C1 segment of cervical spinal cord (tissue), 14 donors: Measurements from ENCODE around the gene ANKS1B.
A peak's percentile ranks its signal among the peaks of the same experiment; 100 is the strongest.

ENCODE experiments used
- DNase-seq, 14 donors: peaks; one replicate each; lab custom pipeline; 2025; lab: John Stamatoyannopoulos, UW

The ANKS1B gene

GRCh38 chr12:99135376-99135775 is 849.4 kb downstream of the ANKS1B start:
- DNase-seq = no peak

- no peak for DNase-seq
Observed at GRCh38 chr12:99133401-99133800, 851.3 kb downstream of the ANKS1B start.

GRCh38 chr12:99131751-99132199 is 853.0 kb downstream of the ANKS1B start:
- DNase-seq = peak in 1 of 14 donors; percentile 58

- DNase-seq = no peak
Observed at GRCh38 chr12:99130808-99131553, 853.8 kb downstream of the ANKS1B start.

GRCh38 chr12:99128246-99128802 is 856.4 kb downstream of the ANKS1B start:
- peak in 1 of 14 donors; percentile 24 for DNase-seq

- no peak for DNase-seq
Observed at GRCh38 chr12:99122959-99123358, 861.8 kb downstream of the ANKS1B start.

- DNase-seq = peak in 1 of 14 donors; percentile 10
Observed at GRCh38 chr12:99122496-99122895, 862.2 kb downstream of the ANKS1B start.

GRCh38 chr12:99121546-99121945 is 863.2 kb downstream of the ANKS1B start:
- DNase-seq = peak in 1 of 14 donors; percentile 72

- no peak for DNase-seq
Observed at GRCh38 chr12:99119943-99120342, 864.8 kb downstream of the ANKS1B start.

- no peak for DNase-seq
Observed at GRCh38 chr12:99119449-99119848, 865.3 kb downstream of the ANKS1B start.

- peak in 1 of 14 donors; percentile 18 for DNase-seq
Observed at GRCh38 chr12:99111600-99111999, 873.1 kb downstream of the ANKS1B start.

GRCh38 chr12:99110868-99111267 is 873.9 kb downstream of the ANKS1B start:
- no peak for DNase-seq

GRCh38 chr12:99110212-99110611 is 874.5 kb downstream of the ANKS1B start:
- DNase-seq = peak in 1 of 14 donors; percentile 34

- no peak for DNase-seq
Observed at GRCh38 chr12:99108924-99109323, 875.8 kb downstream of the ANKS1B start.

GRCh38 chr12:99099786-99100185 is 885.0 kb downstream of the ANKS1B start:
- peak in 1 of 14 donors; percentile 15 for DNase-seq

GRCh38 chr12:99097171-99097570 is 887.6 kb downstream of the ANKS1B start:
- peak in 1 of 14 donors; percentile 35 for DNase-seq

GRCh38 chr12:99093166-99093565 is 891.6 kb downstream of the ANKS1B start:
- no peak for DNase-seq

GRCh38 chr12:99092100-99092851 is 892.5 kb downstream of the ANKS1B start:
- DNase-seq = no peak

GRCh38 chr12:99087278-99087677 is 897.5 kb downstream of the ANKS1B start:
- peak in 1 of 14 donors; percentile 36 for DNase-seq

- DNase-seq = no peak
Observed at GRCh38 chr12:99079811-99080210, 904.9 kb downstream of the ANKS1B start.

GRCh38 chr12:99068993-99069747 is 915.6 kb downstream of the ANKS1B start:
- DNase-seq = no peak
